ENCODE data around the gene RNU6-1. TPM values are rescaled to one million over a fixed set of nuclear protein-coding genes. Genes with fewer than 3 reads are reported as not detected.

Gene RNU6-1
- total and polyA plus RNA-seq, 7 donors: not detected

- Histone ChIP-seq H3K36me3 (peaks cover 0 to 21% (median 1%) of the 10 kb centered on the region in 4 donors), H3K9me3 (no peaks in the 10 kb centered on the region), H3K27me3 (no peaks in the 10 kb centered on the region), H3K4me3 (no peak overlapping the region), H3K4me1 (no peaks in the 10 kb centered on the region), H3K27ac (no peak overlapping the region)
- TF ChIP-seq POLR2AphosphoS5 (IDR thresholded peaks at IDR 0.05) (no peak), EP300 (IDR thresholded peaks at IDR 0.05) (no peak), POLR2A (IDR thresholded peaks at IDR 0.05) (no peak), CTCF (IDR thresholded peaks at IDR 0.05) (no peak)
- intact Hi-C loops (cut with DNase I): no loop called here
- no peak for DNase-seq
- 83 to 92% methylated on average over 3 of the region's 3 CpGs for WGBS, 2 donors
Observed at GRCh38 chr15:67803299-67803698, 36.5 kb downstream of the RNU6-1 start.

GRCh38 chr15:67801926-67802914 is 37.6 kb downstream of the RNU6-1 start:
- Histone ChIP-seq H3K9me3 (no peaks in the 10 kb centered on the region), H3K4me1 (no peaks in the 10 kb centered on the region), H3K27me3 (no peaks in the 10 kb centered on the region), H3K27ac (no peak overlapping the region), H3K4me3 (no peak overlapping the region), H3K36me3 (peaks cover 0 to 20% (median 1%) of the 10 kb centered on the region in 4 donors)
- intact Hi-C loops (cut with DNase I): no loop called here
- no peak for DNase-seq
- 87 to 88% methylated on average over 19 of the region's 19 CpGs for WGBS, 2 donors
- no peak for TF ChIP-seq POLR2AphosphoS5 (IDR thresholded peaks at IDR 0.05)
- TF ChIP-seq POLR2A (IDR thresholded peaks at IDR 0.05): no peak
- no peak for TF ChIP-seq EP300 (IDR thresholded peaks at IDR 0.05)
- TF ChIP-seq CTCF (IDR thresholded peaks at IDR 0.05): no peak

GRCh38 chr15:67801142-67801541 is 38.7 kb downstream of the RNU6-1 start:
- Histone ChIP-seq H3K9me3 (no peaks in the 10 kb centered on the region), H3K36me3 (peaks cover 0 to 9% (median 1%) of the 10 kb centered on the region in 4 donors), H3K4me3 (no peak overlapping the region), H3K27ac (no peak overlapping the region), H3K4me1 (no peaks in the 10 kb centered on the region), H3K27me3 (no peaks in the 10 kb centered on the region)
- TF ChIP-seq POLR2A (IDR thresholded peaks at IDR 0.05) (no peak), EP300 (IDR thresholded peaks at IDR 0.05) (no peak), POLR2AphosphoS5 (IDR thresholded peaks at IDR 0.05) (no peak), CTCF (IDR thresholded peaks at IDR 0.05) (no peak)
- intact Hi-C loops (cut with DNase I): no loop called here
- no peak for DNase-seq
- 95 to 98% methylated on average over 2 of the region's 2 CpGs for WGBS, 2 donors

GRCh38 chr15:67799801-67800205 is 40.0 kb downstream of the RNU6-1 start:
- Histone ChIP-seq H3K36me3 (peaks cover 0 to 7% (median 1%) of the 10 kb centered on the region in 4 donors), H3K27ac (no peak overlapping the region), H3K9me3 (peaks cover 0 to 4% (median 0%) of the 10 kb centered on the region in 4 donors), H3K27me3 (no peaks in the 10 kb centered on the region), H3K4me1 (no peaks in the 10 kb centered on the region), H3K4me3 (no peak overlapping the region)
- DNase-seq: no peak
- TF ChIP-seq POLR2A (IDR thresholded peaks at IDR 0.05) (no peak), EP300 (IDR thresholded peaks at IDR 0.05) (no peak), CTCF (IDR thresholded peaks at IDR 0.05) (no peak), POLR2AphosphoS5 (IDR thresholded peaks at IDR 0.05) (no peak)
- intact Hi-C loops (cut with DNase I): no loop called here
- 85 to 89% methylated on average over 6 of the region's 6 CpGs for WGBS, 2 donors

Data from sigmoid colon (tissue), 7 donors.